ENCODE results near the gene COPZ1. TPM values are rescaled to one million over a fixed set of nuclear protein-coding genes. Genes with fewer than 3 reads are reported as not detected.
A peak's percentile ranks its signal among the peaks of the same experiment; 100 is the strongest.

COPZ1 gene
- total and polyA plus RNA-seq, 2 donors (not counting 3 experiments of a cell fraction or from before 2014, with no cell fraction given): 143 to 174 TPM

GRCh38 chr12:54360717-54361456, 36.0 kb downstream of the COPZ1 start:
- TF ChIP-seq EZH2 (IDR thresholded peaks at IDR 0.05; ENCODE audit: borderline replicate concordance, low read depth, low read length, severe bottlenecking): no peak
- no peak for TF ChIP-seq MAX (IDR thresholded peaks at IDR 0.05; ENCODE audit: insufficient read depth, insufficient read length)
- TF ChIP-seq POLR2AphosphoS5 (IDR thresholded peaks at IDR 0.05; ENCODE audit: insufficient read depth, low read depth, low read length): no peak
- no peak for TF ChIP-seq POLR2A (IDR thresholded peaks at IDR 0.05; ENCODE audit: low read depth, low read length)
- no peak for TF ChIP-seq MYC (IDR thresholded peaks at IDR 0.05; ENCODE audit: low read depth, low read length)
- peak; percentile 49 for TF ChIP-seq FOS (IDR thresholded peaks at IDR 0.05; ENCODE audit: borderline replicate concordance, insufficient read depth, low read length)
- no peak for TF ChIP-seq GATA2 (IDR thresholded peaks at IDR 0.05; ENCODE audit: insufficient read depth, insufficient read length, low read depth, low read length)
- peak; percentile 6 for TF ChIP-seq JUN (IDR thresholded peaks at IDR 0.05; ENCODE audit: borderline replicate concordance, insufficient read depth, insufficient read length, low read depth)
- TF ChIP-seq CTCF (IDR thresholded peaks at IDR 0.05; ENCODE audit: extremely low read depth in 1 of 2, insufficient read depth in 1 of 2, low read depth in 1 of 2, low read length in 2 of 2): peak; percentile 78 to 84
- dilution Hi-C loops (cut with MboI; ENCODE audit: extremely low pct_ligation_motif_present, low sequenced_read_pairs) (no loop called here), intact Hi-C loops (cut with micrococcal nuclease) (loop anchor here (1.0 to 10.0 kb wide), 3 partner anchors 67 to 356 kb away; partner anchors contain the start of genes HOXC8 and HOXC9)
- no peaks in the 10 kb centered on the region for H3K9me1 ChIP-seq (replicated peaks; ENCODE audit: control insufficient read depth, extremely low read depth, insufficient read depth, low read length)
- H3K27me3 ChIP-seq (ENCODE audit: control insufficient read depth in 2 of 2, insufficient read depth in 2 of 2, low read length in 2 of 2): no peaks in the 10 kb centered on the region
- H2AFZ ChIP-seq (ENCODE audit: low read depth, low read length): peak overlapping the region; percentile 24
- no peaks in the 10 kb centered on the region for H3K9me3 ChIP-seq (replicated peaks; ENCODE audit: control insufficient read depth, insufficient read depth, low read length)
- H3K4me2 ChIP-seq (ENCODE audit: insufficient read depth, low read length): no peak overlapping the region
- FAIRE-seq (peak; percentile 87), DNase-seq (ENCODE audit: low read depth, low spot score) (peak; percentile 81)
- POLR2A ChIA-PET: no interaction called here
- no peak overlapping the region for H3K4me3 ChIP-seq (replicated peaks in 1 of 3; ENCODE audit: insufficient read depth in 1 of 3, low read depth in 1 of 3, low read length in 3 of 3)
- no peak overlapping the region for H3K9ac ChIP-seq (replicated peaks; ENCODE audit: extremely low read depth, insufficient read depth, low read length)
- H3K79me2 ChIP-seq (ENCODE audit: control insufficient read depth, insufficient read depth, low read length): no peaks in the 10 kb centered on the region
- peak overlapping the region; percentile 82 for H3K27ac ChIP-seq (ENCODE audit: insufficient read depth, low read depth, low read length)
- BruUV-seq (replicated peaks): no TSS peak
- H3K36me3 ChIP-seq (ENCODE audit: control insufficient read depth in 2 of 2, extremely low read depth in 1 of 2, insufficient read depth in 2 of 2, low read length in 2 of 2): no peaks in the 10 kb centered on the region
- CTCF ChIA-PET: interaction anchor here (0.7 to 7.8 kb wide), 18 partner anchors 10 to 355 kb away, joined by 3 to 61 read pairs (median 5); partner anchors contain the start of genes CBX5 and COPZ1
- H4K20me1 ChIP-seq (replicated peaks; ENCODE audit: control insufficient read depth, extremely low read depth, insufficient read depth, low read length): no peaks in the 10 kb centered on the region
- peaks cover 27% of the 10 kb centered on the region for H3K4me1 ChIP-seq (ENCODE audit: control insufficient read depth, extremely low read depth, insufficient read depth, low read length)

Measured in endothelial cell of umbilical vein (primary cell).